Fibroblast of mammary gland (primary cell): ENCODE data around the gene GIPC3.

Experiments used
- DNase-seq: peaks from one replicate; pipeline ENCODE4 v3.0.0-alpha.2; 2010; ENCODE audit warnings: low read depth
- H3K4me3 ChIP-seq: 2 replicates; pipeline ENCODE4 v1.5.1; 2011; ENCODE audit warnings: low read depth, mild to moderate bottlenecking, low read length, moderate library complexity; ENCODE audit not compliant: control insufficient read depth
- TF ChIP-seq, protein P1 (sequence below): conservative IDR thresholded peaks from 2 replicates; pipeline ENCODE4 v1.5.1; 2011; ENCODE audit warnings: low read depth, low read length, inconsistent platforms; ENCODE audit not compliant: control insufficient read depth, insufficient read depth

GIPC3 gene

DNA sequence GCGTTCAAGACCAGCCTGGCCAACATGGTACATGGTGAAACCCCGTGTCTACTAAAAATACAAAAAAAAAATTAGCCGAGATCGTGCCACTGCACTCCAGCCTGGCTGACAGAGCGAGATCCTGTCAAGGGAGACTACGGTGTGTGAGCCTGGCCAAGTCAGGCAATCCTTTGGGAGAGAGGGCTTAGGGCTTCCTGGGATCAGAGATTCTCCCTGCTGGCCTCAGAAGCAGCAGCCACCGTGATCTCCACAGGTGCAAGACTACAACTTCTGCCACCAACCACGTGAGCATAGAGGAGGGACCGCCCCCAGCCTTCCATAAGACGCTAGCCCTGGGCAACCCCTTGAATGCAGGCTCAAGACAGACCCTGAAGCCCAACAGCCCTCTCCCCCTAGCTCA is 35.5 kb upstream of the GIPC3 start:
- no peak for DNase-seq
- TF ChIP-seq, protein P1, sequence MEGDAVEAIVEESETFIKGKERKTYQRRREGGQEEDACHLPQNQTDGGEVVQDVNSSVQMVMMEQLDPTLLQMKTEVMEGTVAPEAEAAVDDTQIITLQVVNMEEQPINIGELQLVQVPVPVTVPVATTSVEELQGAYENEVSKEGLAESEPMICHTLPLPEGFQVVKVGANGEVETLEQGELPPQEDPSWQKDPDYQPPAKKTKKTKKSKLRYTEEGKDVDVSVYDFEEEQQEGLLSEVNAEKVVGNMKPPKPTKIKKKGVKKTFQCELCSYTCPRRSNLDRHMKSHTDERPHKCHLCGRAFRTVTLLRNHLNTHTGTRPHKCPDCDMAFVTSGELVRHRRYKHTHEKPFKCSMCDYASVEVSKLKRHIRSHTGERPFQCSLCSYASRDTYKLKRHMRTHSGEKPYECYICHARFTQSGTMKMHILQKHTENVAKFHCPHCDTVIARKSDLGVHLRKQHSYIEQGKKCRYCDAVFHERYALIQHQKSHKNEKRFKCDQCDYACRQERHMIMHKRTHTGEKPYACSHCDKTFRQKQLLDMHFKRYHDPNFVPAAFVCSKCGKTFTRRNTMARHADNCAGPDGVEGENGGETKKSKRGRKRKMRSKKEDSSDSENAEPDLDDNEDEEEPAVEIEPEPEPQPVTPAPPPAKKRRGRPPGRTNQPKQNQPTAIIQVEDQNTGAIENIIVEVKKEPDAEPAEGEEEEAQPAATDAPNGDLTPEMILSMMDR = no peak
- no peak overlapping the region for H3K4me3 ChIP-seq

DNA sequence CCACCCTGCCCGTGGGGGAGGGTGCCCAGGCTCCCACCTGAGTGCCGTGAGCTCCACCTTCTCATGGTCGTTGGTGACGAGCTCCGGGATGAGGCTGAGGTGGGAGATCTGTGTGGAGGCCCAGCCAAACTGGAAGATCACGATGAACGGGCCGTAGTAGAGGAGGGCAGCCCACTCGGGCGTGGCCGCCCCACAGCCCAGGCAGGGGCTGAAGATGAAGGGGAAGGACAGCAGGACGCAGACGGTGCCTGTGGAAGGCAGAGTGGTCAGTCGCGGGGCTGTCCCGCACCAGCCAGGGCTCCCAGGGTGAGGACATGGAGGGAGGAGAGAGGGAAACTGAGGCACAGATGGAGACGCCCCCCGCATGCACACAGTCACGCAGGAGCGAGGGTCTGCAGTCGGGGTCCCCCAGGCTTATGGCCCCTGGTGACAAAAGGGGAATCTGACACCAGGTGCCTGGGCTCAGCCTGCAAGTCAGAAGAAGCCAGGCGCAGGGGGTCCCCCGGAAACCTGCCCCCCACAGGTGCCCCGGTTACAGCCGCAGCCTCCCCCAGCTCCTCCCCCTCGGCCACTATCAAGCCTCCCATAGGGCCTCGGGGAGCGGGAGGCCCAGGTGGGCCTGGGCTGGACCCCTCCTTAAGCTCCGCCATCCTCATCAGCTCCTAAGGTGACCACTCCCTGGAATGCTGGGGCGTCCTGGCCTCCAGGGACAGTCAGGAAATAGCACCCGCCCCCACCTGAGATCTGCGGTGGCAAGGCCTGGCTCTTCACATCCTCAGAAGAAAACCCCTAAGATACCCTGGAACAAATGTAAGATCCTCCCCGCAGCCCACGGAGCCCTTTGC is 34.1 kb upstream of the GIPC3 start:
- no peak overlapping the region for H3K4me3 ChIP-seq
- TF ChIP-seq, protein P1 = no peak
- DNase-seq = no peak

DNA sequence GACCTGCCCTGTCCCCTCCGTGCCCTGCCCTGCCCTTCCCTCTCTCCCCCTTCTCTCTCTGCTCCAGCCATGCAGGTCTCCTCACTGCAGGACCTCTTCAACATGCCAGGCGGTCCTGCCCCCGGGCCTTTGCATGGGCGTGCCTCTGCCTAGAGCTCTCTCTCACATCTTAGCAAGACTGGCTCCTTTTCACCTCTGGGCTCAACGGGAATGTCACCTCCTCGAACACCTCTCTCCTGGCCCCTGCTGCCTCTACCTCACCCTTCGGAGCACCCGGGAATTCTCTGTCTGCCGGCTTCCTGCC is 33.5 kb upstream of the GIPC3 start:
- TF ChIP-seq, protein P1 = no peak
- no peak for DNase-seq

DNA sequence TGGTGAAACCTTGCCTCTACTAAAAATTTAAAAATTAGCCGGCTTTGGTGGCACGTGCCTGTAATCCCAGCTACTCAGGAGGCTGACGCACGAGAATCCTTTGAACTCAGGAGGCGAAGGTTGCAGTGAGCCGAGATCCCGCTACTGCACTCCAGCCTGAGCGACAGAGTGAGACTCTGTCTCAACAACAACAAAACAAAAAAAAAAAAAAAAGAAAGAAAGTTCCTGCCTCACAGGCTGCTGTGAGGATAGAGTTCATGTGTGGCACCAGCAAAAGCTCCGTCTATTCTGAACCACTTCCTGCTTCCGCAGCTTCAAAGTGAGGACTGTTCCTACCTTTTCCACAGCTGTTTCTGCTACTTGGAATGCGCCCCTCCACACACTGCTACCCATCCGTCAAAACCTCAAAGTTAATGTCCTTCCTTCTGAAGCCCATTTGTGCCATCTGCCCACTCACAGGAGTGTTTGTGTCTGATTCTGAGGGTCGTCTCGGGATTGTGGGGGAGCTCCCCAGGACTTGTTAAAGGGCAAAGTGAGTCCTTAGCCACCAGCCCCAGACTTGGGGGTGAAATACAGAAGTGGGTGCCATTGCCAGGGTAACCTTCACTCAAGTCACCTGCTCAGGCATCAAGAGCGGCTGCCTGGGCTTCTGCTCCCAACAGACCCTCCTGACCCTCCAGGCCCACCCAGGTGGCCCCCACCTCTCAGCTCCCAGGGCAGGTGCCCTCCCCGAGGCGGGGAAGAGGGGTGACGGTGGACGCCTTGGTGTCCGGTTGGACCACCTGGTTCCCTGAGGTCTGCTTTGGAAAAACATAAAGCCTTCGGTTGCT is 30.8 kb upstream of the GIPC3 start:
- no peak for DNase-seq
- no peak overlapping the region for H3K4me3 ChIP-seq
- TF ChIP-seq, protein P1 = no peak

More for the DNA sequence above, 33.5 kb upstream of the GIPC3 start:
- H3K4me3 ChIP-seq = no peak overlapping the region

DNA sequence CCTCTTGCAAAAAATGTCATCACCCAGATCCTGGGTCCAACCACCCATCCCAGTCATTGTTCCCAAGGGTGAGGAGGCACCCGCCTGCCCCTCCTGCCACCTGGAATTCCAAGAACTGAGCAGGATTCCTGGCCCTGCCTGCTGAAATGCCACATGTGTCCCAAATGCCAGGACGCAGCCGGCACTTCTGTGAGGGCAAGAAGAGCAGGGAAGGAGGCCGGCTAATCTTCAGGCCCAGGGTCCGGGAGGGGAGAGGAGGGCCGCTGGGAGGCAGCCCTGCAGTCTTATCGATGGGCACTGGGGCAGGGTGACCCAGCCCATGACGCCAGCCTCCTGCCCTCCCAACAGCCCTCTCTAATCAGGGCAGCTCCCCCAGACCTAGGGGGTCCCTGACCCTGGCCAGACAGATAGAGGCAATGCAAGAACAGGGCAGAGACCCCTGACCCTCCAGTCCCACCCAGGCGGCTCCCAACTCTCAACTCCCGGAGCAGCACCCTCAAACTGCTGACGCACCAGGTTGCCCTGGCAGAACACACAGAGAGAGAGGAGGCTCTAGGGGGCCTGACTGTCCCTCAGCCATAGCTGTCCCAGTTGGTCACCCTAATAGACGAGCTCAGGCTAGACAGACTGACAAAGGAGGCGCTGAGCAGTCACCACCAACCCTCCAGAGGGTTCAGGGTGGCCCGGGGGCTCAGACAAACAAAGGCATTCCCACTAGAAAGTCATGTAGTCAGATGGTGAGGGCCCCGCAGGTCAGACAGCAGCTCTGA is 29.4 kb upstream of the GIPC3 start:
- TF ChIP-seq, protein P1 = no peak
- no peak for DNase-seq
- H3K4me3 ChIP-seq = peak overlapping the region; percentile 72

DNA sequence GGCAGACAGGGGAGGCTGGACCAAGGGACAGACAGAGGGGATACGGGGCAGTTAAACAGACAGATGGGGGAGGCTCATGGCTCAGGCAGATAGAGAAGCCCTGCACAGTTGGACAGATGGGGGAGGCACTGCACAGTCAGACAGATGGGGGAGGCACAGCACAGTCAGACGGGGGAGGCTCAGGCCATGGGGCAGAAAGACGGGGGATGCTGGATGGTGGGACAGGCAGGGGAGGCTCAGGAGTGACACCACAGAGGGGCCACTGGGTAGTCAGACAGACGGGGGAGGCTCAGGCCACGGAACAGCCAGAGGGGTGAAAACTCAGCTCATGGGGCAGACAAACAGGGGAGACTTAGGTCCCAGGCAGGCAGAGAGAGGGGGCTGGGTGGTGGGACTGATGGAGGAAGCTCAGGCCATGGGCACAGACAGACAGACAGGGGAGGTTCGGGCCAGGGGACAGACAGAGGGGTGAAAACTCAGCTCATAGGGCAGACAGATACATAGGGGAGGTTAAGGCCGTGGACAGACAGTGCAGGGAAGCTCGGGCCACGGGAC is 28.8 kb upstream of the GIPC3 start:
- TF ChIP-seq, protein P1 = no peak
- no peak for DNase-seq
- H3K4me3 ChIP-seq = peak overlapping the region; percentile 72
